Measurements from ENCODE around the gene PRM3. TPM values are rescaled to one million over a fixed set of nuclear protein-coding genes. Genes with fewer than 3 reads are reported as not detected.

PRM3 gene
- total RNA-seq, 1 donor from 2014 or later = not detected

DNA sequence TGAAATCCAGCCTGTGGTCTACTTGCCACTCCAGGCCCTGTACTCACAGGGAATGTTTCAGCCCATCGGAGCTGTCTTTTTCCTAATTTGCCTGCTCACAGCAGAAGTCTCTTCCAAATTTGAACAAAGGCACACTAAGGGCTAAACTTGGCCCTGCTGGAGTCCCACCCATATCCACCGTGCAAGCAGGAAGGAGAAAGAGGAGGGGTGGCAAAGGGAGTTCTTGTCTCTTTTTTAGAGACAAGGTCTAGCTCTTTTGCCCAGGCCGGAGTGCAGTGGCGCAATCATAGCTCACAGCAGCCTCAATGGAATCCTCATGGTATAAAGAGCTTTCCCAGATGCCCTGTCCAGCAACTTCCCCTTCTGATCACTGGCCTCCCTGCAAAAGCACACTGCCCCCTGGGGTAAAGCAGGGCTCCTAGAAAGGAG is 10.4 kb upstream of the PRM3 start:
- intact Hi-C loops (cut with micrococcal nuclease) = no loop called here
- DNase-seq = no peak
- Mint-ChIP-seq H3K27ac (no peak overlapping the region), H3K36me3 (ENCODE audit: low read depth) (no peaks in the 10 kb centered on the region), H3K4me1 (peaks cover 12% of the 10 kb centered on the region), H3K27me3 (peaks cover 24% of the 10 kb centered on the region), H3K4me3 (no peak overlapping the region), H3K9me3 (no peaks in the 10 kb centered on the region)

DNA sequence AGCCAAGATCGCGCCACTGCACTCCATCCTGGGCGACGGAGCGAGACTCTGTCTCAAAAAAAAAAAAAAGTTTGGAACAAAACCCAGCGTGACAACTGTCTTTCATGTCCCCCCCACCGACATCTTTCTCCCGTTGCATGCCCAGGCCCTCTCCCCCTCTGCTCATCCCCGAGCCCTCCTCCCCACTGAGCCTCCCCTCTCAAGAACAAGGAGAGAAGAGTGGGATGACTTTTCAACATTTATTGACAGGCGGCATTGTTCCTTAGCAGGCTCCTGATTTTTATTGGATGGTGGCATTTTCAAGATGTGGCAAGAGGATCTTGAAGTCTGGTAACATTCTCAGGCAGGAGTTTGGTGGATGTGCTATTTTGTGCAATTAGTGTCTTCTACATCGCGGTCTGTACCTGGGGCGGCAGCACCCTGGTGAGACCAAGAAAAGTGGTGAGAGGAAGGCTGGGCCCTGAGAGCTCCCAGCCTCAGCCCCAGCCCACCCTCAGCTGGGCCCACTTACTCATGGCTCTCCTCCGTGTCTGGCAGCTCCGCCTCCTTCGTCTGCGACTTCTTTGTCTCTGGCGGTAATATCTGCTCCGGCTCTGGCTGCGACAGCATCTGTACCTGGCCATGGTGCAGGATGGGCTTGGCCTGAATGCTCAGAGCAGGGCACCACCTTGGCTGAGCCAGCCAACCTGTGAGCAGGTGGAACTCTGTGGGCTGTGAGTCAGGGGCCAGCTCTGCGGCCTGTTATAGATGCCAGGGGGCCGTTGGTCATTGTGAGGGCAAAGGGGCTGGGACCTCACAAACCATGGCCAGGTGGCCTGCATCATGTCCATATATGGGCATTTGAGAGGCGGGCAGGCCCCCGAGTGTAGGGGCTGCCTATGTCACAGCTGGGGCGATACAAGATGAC is 7.4 kb upstream of the PRM3 start, which contains the start of gene PRM1:
Gene PRM1, minus strand, starts transcription at position 715 of the 907 bp plus-strand sequence. Its CDS starts 92 bp downstream, at position 623.
- Mint-ChIP-seq H3K9me3 (no peaks in the 10 kb centered on the region), H3K27me3 (peaks cover 17% of the 10 kb centered on the region), H3K36me3 (ENCODE audit: low read depth) (no peaks in the 10 kb centered on the region), H3K4me1 (peaks cover 5% of the 10 kb centered on the region), H3K4me3 (no peak within 1 kb of the TSS), H3K27ac (no peak within 1 kb of the TSS)
- DNase-seq = no peak
- intact Hi-C loops (cut with micrococcal nuclease) = no loop called here

DNA sequence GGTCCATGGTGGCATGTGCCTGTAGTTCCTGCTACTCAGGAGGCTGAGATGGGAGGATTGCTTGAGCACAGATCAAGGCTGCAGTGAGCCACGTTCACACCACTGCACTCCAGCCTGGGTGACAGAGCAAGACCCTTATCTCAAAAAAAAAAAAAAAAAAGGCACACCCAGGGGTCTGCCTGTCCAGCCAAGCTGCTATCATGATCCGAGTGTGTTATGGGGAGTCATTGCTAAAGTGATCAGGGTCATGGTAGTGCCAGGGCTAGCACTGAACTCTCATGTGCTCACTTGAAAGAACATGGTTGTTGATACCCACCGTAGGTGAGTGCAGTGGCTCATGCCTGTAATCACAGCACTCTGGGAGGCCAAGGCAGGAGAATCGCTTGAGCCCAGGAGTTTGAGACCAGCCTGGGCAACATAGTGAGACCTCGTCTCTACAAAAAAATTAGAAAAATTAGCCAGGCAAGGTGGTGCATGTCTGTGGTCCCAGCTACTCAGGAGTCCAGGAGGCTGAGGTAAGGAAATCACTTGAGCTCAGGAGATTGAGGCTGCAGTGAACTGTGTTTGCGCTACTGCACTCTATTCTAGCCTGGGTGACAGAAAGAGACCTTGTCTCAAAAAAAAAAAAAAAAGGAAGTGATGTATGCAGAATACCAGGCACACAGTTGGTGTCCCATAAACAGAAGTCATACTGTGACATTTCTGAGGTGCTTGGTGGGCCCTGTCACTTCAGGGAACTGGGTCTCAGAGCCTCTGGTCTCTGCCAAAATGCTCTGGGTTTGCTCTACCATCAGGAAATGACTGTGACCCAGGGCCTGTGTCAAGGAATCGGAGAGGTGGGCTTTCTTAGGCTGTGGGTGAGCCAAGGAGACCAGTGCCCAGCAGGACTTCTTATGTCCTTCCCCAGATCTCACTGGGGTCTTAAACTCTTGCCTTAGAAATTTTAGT is 5.5 kb upstream of the PRM3 start:
- Mint-ChIP-seq H3K27ac (peak overlapping the region; percentile 69), H3K9me3 (no peaks in the 10 kb centered on the region), H3K36me3 (ENCODE audit: low read depth) (no peaks in the 10 kb centered on the region), H3K4me1 (peaks cover 5% of the 10 kb centered on the region), H3K4me3 (no peak overlapping the region), H3K27me3 (peaks cover 15% of the 10 kb centered on the region)
- no peak for DNase-seq
- intact Hi-C loops (cut with micrococcal nuclease) = no loop called here

DNA sequence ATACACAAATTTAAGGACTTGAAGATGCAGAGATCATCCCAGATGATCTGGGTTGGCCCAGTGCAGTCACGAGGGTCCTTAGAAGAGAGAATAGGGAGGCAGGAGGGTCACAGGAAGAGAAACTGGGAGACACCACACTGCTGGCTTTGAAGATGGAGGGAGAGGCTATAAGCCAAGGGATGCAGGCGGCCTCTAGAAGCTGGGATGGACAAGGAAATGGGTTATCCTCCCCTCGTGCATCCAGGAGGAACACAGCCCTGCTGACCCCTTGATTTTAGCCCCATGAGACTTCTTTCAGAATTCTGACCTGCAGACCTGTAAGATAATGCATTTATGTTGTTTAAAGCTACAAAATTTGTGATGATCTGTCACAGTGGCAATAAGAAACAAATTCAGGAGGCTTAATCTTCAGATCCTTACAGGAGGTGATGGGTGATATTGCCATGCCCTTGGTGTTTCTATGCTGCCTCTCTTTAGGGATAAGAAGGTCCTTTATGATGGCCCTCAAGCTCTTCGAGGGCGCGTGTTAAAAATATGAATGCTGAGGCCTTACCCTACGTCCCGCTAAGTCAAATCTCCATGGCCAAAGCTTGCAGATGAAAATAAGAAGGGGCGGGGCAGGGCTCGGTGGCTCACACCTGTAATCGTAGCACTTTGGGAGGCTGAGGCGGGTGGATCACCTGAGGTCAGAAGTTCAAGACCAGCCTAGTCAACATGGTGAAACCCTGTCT is 4.3 kb upstream of the PRM3 start:
- H3K4me3 Mint-ChIP-seq = no peak overlapping the region
- no peaks in the 10 kb centered on the region for H3K36me3 Mint-ChIP-seq (ENCODE audit: low read depth)
- intact Hi-C loops (cut with micrococcal nuclease) = no loop called here

DNA sequence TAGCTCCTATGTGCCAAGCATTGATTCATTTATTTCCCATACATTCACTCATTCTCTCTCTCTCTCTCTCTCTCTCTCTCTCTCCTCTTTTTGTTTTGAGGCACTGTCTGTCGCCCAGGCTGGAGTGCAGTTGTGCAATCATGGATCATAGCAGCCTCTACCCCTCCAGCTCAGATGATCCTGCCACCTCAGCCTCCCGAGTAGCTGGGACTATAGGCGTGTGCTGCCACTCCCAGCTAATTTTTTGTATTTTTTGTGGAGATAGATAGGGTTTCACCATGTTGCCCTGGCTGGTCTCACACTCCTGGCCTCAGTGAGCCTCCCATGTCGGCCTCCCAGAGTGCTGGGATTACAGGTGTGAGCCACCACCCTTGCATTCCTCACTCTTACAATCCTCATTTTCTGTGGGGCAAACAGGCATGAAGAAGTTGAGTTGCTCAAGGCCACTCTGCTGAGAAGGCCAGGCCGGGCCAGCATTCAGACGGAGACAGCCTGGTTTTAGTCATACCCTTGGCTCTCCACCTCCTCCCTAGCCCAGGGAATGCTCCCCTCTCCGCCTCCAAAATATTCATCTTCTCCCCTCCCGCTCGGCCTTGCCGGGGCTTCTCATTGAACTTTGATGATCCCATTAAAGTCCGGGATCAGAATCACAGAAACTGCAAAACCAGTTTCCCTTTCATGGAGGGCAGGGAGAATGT is 3.6 kb upstream of the PRM3 start:
- Mint-ChIP-seq H3K9me3 (no peaks in the 10 kb centered on the region), H3K27ac (no peak overlapping the region), H3K27me3 (peaks cover 9% of the 10 kb centered on the region), H3K36me3 (ENCODE audit: low read depth) (no peaks in the 10 kb centered on the region), H3K4me1 (peaks cover 3% of the 10 kb centered on the region), H3K4me3 (no peak overlapping the region)
- no peak for DNase-seq
- intact Hi-C loops (cut with micrococcal nuclease) = no loop called here

More for the DNA sequence above, 4.3 kb upstream of the PRM3 start:
- Mint-ChIP-seq H3K27ac (no peak overlapping the region), H3K27me3 (peaks cover 12% of the 10 kb centered on the region), H3K9me3 (no peaks in the 10 kb centered on the region), H3K4me1 (peaks cover 5% of the 10 kb centered on the region)
- DNase-seq = no peak

DNA sequence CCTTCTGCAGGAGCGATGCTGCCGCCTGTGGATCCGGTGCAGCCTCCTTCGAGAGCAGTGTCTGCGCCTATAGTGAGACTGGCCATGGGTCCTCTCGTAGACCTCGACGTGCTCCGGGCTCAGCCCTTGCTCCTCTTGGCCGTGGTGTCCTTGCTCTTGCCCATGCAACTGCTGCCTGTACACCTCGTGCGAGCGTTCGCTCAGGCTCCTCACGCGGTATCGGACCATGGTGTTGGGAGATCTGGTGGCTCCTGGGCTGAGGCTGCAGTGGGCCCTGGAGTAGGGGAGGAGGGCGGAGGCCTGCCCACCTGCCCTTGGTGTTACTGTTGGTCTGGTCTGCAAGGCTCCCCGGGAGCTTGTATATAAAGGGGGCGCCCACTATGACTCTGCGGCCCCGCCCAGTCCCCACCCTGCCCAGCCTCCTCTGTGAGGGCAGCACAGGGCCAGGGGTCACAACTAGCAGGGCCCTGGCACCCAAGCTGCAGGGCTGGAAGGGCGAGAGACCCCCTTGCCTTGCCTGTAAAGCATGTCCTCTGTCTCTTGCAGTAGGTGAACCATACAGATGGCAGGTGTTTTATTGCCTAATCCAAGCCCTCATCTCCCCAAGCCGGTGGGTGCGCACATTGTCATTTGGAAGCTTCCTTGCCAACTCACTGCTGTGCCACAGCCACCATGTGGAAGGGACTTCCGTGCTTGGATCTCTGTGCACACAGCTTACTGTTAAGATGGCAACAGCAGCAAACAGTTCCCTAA is 2.9 kb upstream of the PRM3 start, which contains the start of gene PRM2:
Gene PRM2, minus strand, starts transcription at position 338 of the 753 bp plus-strand sequence. Its CDS starts 110 bp downstream, at position 228.
- H3K27me3 Mint-ChIP-seq = peaks cover 7% of the 10 kb centered on the region
- no peak within 1 kb of the TSS for H3K4me3 Mint-ChIP-seq
- no peak within 1 kb of the TSS for H3K27ac Mint-ChIP-seq
- no peaks in the 10 kb centered on the region for H3K9me3 Mint-ChIP-seq
- peaks cover 2% of the 10 kb centered on the region for H3K4me1 Mint-ChIP-seq
- DNase-seq = no peak
- no peaks in the 10 kb centered on the region for H3K36me3 Mint-ChIP-seq (ENCODE audit: low read depth)
- intact Hi-C loops (cut with micrococcal nuclease) = no loop called here

DNA sequence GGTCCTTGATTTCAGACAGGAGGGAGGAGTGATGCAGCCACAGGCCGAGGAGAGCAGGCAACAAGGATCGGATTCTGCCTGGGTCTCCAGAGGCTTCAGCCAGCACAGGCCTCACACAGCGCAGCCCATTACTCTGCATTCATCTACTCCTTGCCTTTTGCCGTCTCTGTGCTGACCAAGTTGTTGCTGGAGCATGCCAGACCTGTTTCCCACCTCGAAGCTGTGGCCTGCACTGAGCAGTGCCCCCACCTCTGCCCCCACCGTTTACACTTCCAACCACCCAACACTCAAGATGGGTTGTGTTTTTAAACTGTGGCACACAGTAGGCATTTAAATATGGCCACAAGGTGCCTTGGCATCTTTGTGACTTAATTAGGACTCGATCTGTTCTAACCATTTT is 1.5 kb upstream of the PRM3 start:
- H3K36me3 Mint-ChIP-seq (ENCODE audit: low read depth) = no peaks in the 10 kb centered on the region
- peaks cover under 1% of the 10 kb centered on the region for H3K4me1 Mint-ChIP-seq
- H3K27me3 Mint-ChIP-seq = peaks cover 7% of the 10 kb centered on the region

DNA sequence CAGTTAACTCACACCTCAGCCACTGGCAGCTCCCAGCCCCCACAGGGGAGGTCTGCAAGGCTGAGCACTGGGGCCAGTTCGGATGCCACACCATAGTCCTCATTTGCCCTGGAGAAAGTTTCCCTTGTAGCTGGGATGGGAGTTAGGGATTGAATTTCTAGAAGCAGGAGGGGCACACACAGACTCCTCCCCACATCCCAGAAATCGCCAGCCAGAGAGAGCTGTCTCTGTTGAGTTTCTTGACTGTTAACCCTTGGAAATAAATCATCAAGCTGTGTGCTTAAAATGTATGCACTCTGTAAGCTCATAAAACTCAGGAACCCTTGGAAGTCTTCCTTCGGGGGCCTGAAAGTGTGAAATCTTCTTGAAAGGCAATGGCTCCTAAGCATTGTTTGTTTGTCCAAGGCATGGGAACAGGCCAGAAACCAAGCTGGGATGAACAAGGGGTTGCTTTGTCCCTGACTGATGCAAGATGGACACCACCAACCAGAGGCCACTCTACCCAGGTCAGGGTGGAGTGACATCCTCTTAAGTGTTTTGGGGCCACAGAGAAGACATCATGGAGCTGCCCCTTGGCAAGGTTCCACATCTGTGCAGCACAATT is 394 bp upstream of the PRM3 start:
- no peaks in the 10 kb centered on the region for H3K9me3 Mint-ChIP-seq

More for the DNA sequence above, 1.5 kb upstream of the PRM3 start:
- intact Hi-C loops (cut with micrococcal nuclease) = no loop called here
- Mint-ChIP-seq H3K4me3 (no peak overlapping the region), H3K9me3 (no peaks in the 10 kb centered on the region), H3K27ac (no peak overlapping the region)
- no peak for DNase-seq

DNA sequence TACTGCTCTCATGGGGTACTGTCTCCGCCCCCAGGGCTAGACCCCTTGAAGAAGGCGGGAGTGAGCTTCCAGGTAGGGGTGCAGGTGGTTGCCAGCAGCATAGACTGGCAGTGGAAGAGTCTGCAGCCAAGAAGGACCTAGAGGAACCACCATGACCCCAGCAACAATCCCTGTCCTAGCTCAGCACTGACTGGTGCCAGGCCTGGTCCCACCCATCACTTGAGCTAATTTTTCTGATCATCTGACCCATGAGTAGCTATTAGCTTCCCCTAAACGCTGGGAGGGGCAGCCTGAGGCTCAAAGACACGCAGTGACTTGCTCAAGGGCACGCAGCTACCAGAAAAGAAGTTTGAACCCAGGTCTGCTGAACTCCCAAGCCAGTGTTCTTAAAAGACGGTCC is 945 bp downstream of the PRM3 start:
- DNase-seq = no peak
- intact Hi-C loops (cut with micrococcal nuclease) = no loop called here
- Mint-ChIP-seq H3K27me3 (peaks cover 8% of the 10 kb centered on the region), H3K9me3 (peaks cover 5% of the 10 kb centered on the region), H3K4me1 (no peaks in the 10 kb centered on the region), H3K27ac (no peak overlapping the region), H3K36me3 (ENCODE audit: low read depth) (no peaks in the 10 kb centered on the region), H3K4me3 (no peak overlapping the region)

More for the DNA sequence above, 394 bp upstream of the PRM3 start:
- Mint-ChIP-seq H3K27ac (no peak overlapping the region), H3K27me3 (peaks cover 7% of the 10 kb centered on the region), H3K4me1 (no peaks in the 10 kb centered on the region), H3K4me3 (no peak overlapping the region), H3K36me3 (ENCODE audit: low read depth) (no peaks in the 10 kb centered on the region)
- intact Hi-C loops (cut with micrococcal nuclease) = no loop called here
- no peak for DNase-seq

DNA sequence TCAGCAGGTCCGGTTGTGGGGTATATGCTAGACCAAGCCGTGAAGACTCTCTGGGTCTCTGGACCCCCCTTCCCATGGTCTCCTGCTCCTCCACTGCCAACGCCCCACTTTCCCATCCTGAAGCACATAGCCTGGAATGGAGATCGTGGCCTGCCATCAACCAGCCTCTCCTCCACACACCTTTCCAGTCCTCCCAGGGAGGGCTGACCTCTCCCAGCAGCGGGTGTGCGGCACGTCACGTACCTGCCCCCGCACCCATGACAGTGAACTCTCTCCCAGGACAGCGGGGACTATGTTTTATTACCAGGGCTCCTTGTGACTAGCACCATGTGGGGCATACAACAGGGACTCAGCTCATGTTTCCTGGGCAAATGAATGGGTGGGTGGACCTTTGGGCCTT is 1.8 kb downstream of the PRM3 start:
- DNase-seq = no peak
- Mint-ChIP-seq H3K9me3 (peaks cover 5% of the 10 kb centered on the region), H3K27ac (no peak overlapping the region), H3K4me3 (no peak overlapping the region), H3K27me3 (peaks cover 6% of the 10 kb centered on the region), H3K4me1 (no peaks in the 10 kb centered on the region), H3K36me3 (ENCODE audit: low read depth) (no peaks in the 10 kb centered on the region)
- intact Hi-C loops (cut with micrococcal nuclease) = no loop called here

DNA sequence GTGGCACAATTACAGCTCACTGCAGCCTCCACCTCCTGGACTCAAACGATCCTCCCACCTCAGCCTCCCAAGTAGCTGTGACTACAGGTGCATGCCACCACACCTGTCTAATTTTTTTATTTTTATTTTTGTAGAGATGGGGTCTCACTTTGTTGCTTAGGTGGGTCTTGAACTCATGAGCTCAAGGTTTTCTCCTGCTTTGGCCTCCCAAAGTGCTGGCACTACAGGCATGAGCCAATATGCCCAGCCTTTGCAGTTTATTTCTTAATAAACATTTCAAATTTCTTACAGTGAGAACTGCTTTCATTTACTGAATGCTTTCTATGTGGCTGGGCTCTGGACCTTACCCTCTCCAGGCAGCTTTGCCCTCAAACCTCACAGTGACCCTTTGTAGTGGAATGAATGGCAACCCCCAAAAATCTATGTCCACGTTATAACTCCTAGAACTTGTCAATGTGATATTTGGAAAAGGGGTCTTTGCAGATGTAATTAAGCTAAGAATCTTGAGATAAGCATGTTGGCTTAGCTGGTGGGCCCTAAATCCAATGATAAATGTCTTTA is 2.7 kb downstream of the PRM3 start:
- H3K9me3 Mint-ChIP-seq = peaks cover 5% of the 10 kb centered on the region

DNA sequence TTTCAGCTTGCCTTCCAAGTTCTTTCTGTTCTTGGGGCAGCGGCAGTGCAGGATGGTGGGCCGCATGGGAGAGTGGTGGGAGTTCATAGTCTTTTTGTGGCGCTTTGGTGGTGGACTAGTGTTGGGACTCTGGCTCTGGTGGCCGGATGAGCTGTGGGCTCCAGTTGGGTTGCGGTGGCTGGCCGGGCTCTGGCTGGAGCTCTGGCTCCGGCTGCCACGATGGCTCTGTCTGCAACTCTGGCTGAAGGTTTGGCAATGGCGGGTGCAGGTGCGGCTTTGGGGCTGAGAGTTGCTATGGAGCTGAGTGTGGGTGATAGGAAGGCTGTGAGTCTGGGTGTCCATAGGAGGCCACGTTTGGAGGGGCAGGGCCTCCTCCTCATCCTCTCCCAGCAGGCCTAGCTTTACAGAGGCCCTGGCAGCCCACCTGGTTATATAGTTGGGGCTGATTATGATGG is 4.5 kb downstream of the PRM3 start, which contains the start of gene TNP2:
Gene TNP2, minus strand, starts transcription at position 405 of the 455 bp plus-strand sequence. Its CDS starts 63 bp downstream, at position 342.
- intact Hi-C loops (cut with micrococcal nuclease) = no loop called here
- Mint-ChIP-seq H3K36me3 (ENCODE audit: low read depth) (no peaks in the 10 kb centered on the region), H3K27ac (no peak within 1 kb of the TSS), H3K9me3 (peaks cover 5% of the 10 kb centered on the region), H3K4me1 (peaks cover 11% of the 10 kb centered on the region), H3K4me3 (no peak within 1 kb of the TSS), H3K27me3 (peaks cover 6% of the 10 kb centered on the region)
- DNase-seq = no peak

More for the DNA sequence above, 2.7 kb downstream of the PRM3 start:
- no peaks in the 10 kb centered on the region for H3K4me1 Mint-ChIP-seq
- intact Hi-C loops (cut with micrococcal nuclease) = no loop called here
- H3K27me3 Mint-ChIP-seq = peaks cover 6% of the 10 kb centered on the region
- H3K36me3 Mint-ChIP-seq (ENCODE audit: low read depth) = no peaks in the 10 kb centered on the region
- H3K4me3 Mint-ChIP-seq = no peak overlapping the region
- no peak for DNase-seq
- H3K27ac Mint-ChIP-seq = no peak overlapping the region
